Activated CD4-positive, CD25-positive, alpha-beta regulatory T cell treated with anti-CD3 and anti-CD28 coated beads, Interleukin-2, amount 50 U/mL, for 16 hours (primary cell): ENCODE data around the gene IL1R2.

Source experiments
- DNase-seq: peaks from one replicate; pipeline ENCODE4 v3.0.0-alpha.2; 2020; ENCODE audit warnings: low read depth, low spot score

IL1R2 gene

GRCh38 chr2:102041351-102041750 lies 49.6 kb downstream of the IL1R2 start:
- no peak for DNase-seq

- no peak for DNase-seq
Observed at GRCh38 chr2:102042196-102043081, 50.7 kb downstream of the IL1R2 start.

GRCh38 chr2:102043560-102043959 lies 51.8 kb downstream of the IL1R2 start:
- DNase-seq, result no peak

- no peak for DNase-seq
Observed at GRCh38 chr2:102044235-102044896, 52.6 kb downstream of the IL1R2 start.

- no peak for DNase-seq
Observed at GRCh38 chr2:102044967-102045489, 53.3 kb downstream of the IL1R2 start.

- DNase-seq, result no peak
Observed at GRCh38 chr2:102045697-102046096, 53.9 kb downstream of the IL1R2 start.

GRCh38 chr2:102046135-102046986 lies 54.6 kb downstream of the IL1R2 start:
- DNase-seq, result no peak

GRCh38 chr2:102048465-102048864 lies 56.7 kb downstream of the IL1R2 start:
- DNase-seq, result no peak

GRCh38 chr2:102049756-102050443 lies 58.1 kb downstream of the IL1R2 start:
- DNase-seq, result no peak

GRCh38 chr2:102050854-102051391 lies 59.2 kb downstream of the IL1R2 start:
- no peak for DNase-seq

- no peak for DNase-seq
Observed at GRCh38 chr2:102051692-102052277, 60.0 kb downstream of the IL1R2 start.

- DNase-seq, result no peak
Observed at GRCh38 chr2:102052365-102052764, 60.6 kb downstream of the IL1R2 start.

GRCh38 chr2:102053096-102053495 lies 61.3 kb downstream of the IL1R2 start:
- no peak for DNase-seq

GRCh38 chr2:102055346-102055990 lies 63.7 kb downstream of the IL1R2 start:
- DNase-seq, result no peak

- no peak for DNase-seq
Observed at GRCh38 chr2:102056079-102056581, 64.4 kb downstream of the IL1R2 start.

GRCh38 chr2:102057502-102058292 lies 65.9 kb downstream of the IL1R2 start:
- DNase-seq, result no peak

GRCh38 chr2:102058293-102058833 lies 66.6 kb downstream of the IL1R2 start:
- no peak for DNase-seq

- DNase-seq, result no peak
Observed at GRCh38 chr2:102059151-102059550, 67.4 kb downstream of the IL1R2 start.

GRCh38 chr2:102060047-102060446 lies 68.3 kb downstream of the IL1R2 start:
- no peak for DNase-seq
